Fibroblast of peridontal ligament (primary cell): ENCODE measurements around the gene KRT85.
"Not testable (repeated sequence)": the region's sequence is repeated elsewhere in the genome, so short reads cannot be mapped to it uniquely, and the experiment has no call there.

Experiments used
- DNase-seq: peaks from one replicate; pipeline ENCODE4 v3.0.0-alpha.2; 2010; ENCODE audit errors: extremely low read depth

KRT85 gene

DNA sequence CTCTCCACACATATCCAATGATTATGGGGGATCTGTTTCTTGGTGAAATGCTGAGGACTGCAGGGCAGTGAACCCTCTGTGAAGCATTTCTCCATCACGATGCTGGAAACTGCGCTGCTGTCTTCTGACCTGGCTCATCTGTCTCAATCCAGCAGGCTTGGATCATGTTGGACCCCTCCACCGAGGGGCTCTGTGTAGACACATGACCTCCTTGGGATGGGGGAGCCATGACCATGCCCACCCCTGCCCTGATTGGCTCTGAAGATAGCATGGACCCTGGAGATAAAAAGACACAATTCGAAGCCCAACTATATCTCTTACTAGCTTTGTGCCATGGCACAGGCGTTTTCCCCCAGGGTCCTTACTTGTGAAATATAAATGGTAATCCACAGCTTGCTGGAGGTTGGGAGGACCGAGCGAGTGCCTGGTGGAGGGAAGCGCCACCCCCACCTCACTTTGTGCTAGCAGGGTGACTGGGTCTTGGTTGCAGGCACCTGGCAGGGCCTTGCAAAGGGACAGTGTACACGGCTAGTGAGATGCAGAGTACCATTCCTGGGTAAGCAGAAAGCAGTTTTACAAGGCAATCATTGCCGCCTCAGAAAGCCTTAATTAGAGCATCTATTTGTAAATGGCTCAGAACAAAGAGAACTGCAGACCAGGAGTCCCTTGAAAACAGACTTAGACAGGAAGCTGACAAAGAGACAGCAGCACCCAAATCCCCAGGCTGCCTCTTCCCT is 43.7 kb downstream of the KRT85 start:
- DNase-seq: no peak

GRCh38 chr12:52323001-52323400 is 44.3 kb downstream of the KRT85 start:
- no peak for DNase-seq

GRCh38 chr12:52322069-52322468 is 45.2 kb downstream of the KRT85 start:
- DNase-seq: no peak

- no peak for DNase-seq
Observed at GRCh38 chr12:52321418-52321817, 45.9 kb downstream of the KRT85 start.

- DNase-seq: no peak
Observed at GRCh38 chr12:52320784-52321400, 46.4 kb downstream of the KRT85 start, which contains the start of gene KRT83. Gene KRT83, minus strand, starts transcription at chr12:52321398. Its CDS starts 63 bp downstream, at chr12:52321335.

DNA sequence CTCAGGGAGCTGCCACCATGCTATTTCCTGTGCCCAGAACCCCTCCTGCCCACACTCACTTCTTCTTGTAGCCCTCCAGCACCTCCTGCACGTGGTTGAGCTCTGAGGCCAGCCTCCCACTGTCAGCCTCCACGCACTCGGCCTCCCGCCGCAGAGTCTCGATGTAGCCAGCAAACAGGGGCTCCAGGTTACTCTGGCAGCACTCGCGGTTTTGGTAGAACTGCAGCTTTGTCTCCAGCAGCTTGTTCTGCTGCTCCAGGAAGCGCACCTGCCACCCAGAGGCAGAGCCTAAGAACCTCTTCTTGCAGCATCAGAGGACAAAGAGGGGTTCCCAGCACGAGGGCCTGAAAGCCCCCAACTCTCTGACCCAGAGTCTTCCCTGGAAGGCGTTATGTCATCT is 48.2 kb downstream of the KRT85 start:
- no peak for DNase-seq

DNA sequence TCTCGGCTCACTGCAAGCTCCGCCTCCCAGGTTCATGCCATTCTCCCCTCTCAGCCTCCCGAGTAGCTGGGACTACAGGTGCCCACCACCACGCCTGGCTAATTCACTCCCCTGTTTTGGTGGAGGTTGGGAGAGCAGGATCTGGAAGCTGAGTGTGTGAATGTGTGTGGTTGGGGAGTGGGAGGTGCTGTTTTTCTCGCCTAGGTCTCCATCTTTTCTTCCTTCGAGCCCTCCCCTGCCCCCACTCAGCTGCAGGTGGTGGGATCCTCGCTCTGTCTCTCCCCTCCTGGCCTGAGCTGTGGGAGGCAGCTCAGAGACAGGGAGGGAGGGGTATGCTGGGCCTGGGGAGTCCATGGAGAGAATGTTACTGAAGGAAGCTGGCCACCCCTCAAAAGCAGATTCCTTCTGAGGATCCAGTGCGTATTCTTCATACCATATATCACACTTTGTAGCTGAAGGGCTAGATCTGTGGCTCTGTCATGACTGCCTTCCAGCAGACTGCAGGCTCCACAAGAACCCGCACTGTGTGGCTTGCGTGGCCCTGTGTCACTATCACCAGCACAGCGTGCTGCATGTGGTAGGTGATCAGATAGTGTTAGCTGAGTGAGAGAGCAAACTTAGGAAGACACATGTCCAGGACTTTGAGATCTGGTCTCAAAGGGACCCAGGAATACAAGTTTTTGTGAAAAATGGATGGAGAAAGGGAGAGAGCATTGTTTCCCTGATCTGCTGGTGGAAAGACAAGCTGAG is 48.9 kb downstream of the KRT85 start:
- DNase-seq: no peak

DNA sequence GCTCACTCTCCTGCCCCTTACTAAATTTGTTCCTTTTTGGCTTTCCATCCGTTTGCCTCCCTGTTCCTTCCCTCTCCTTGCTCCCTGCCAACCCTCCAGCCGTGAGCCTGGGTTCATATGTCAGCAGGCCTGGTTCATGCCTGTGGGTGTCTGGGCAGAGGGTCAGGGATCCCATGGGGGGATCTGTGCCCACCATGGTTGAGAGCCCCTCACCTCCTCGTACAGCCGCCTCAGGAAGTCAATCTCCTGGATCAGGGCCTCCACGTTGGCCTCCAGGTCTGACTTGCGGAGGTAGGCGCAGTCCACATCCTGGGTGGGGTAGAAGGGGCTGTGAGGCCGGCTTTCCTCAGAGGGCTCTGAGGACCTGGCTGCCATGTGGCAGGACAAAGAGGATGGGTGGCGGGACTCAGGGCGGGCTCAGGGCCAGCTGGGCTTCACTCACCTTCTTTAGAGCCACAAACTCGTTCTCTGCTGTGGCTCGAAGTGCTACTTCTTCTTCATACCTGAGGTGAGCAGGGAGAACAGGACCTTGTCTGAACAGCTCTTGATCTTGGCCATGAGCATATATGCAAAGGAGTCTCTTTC is 49.7 kb downstream of the KRT85 start:
- no peak for DNase-seq

GRCh38 chr12:52316701-52317100 is 50.6 kb downstream of the KRT85 start:
- no peak for DNase-seq

DNA sequence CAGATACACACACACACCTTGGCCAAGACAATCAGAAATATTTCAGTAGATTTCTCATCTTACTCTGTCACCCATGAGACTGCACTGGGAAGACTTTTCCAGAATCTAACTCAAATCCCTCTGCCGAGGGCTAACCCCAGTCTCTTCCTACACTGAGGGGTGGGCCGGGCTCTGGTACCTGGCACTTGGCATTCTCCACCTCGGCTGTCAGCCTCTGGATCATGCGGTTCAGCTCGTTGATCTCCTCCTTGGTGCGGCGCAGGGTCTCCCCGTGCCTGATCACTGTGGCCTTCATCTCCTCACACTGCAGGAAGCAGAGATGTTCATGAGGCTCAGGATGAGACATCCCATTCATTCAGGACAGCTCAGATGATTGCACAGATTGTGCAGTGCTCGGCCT is 51.0 kb downstream of the KRT85 start:
- no peak for DNase-seq

- not testable (repeated sequence) for DNase-seq
Observed at GRCh38 chr12:52315721-52316120, 51.6 kb downstream of the KRT85 start.

- DNase-seq: no peak
Observed at GRCh38 chr12:52314511-52314910, 52.8 kb downstream of the KRT85 start.

DNA sequence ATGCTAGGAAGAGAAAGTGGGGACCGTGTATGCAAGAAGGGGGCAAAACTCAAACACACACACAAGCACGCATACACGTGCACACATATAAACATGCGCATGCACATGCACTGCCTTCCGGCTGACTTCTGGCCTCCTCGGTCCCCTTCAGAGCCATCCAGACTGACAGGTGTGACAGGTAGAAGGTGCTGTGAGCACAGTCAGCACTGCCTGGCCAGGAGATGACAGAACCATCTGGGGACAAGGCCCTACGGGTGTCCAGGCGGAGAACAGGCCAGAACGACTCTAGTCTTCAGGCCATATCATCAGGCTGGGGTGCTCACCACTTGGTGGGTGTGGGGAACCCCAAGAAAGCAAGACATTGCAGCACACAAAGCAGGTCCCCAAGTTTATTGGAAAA is 53.4 kb downstream of the KRT85 start:
- no peak for DNase-seq

GRCh38 chr12:52313461-52313860 is 53.8 kb downstream of the KRT85 start:
- no peak for DNase-seq

GRCh38 chr12:52312086-52312485 is 55.2 kb downstream of the KRT85 start:
- no peak for DNase-seq

DNA sequence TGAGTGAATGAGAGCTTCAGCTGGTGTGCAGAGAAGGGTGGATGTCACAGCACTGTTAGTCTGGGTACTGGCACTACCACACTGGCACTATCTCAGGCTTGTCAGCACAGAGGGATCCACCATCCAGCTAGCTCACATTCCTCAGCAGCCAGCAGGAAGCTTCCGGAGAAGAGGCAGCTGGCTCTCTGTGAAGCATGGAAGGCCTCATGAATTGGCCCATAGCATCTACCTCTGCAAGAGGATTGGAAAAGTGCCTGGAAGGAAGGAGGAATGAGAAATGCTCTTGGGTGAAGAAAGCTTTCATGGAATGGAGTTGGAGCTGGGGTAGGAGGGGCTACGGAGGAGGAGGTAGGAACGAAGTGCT is 56.0 kb downstream of the KRT85 start:
- no peak for DNase-seq

DNA sequence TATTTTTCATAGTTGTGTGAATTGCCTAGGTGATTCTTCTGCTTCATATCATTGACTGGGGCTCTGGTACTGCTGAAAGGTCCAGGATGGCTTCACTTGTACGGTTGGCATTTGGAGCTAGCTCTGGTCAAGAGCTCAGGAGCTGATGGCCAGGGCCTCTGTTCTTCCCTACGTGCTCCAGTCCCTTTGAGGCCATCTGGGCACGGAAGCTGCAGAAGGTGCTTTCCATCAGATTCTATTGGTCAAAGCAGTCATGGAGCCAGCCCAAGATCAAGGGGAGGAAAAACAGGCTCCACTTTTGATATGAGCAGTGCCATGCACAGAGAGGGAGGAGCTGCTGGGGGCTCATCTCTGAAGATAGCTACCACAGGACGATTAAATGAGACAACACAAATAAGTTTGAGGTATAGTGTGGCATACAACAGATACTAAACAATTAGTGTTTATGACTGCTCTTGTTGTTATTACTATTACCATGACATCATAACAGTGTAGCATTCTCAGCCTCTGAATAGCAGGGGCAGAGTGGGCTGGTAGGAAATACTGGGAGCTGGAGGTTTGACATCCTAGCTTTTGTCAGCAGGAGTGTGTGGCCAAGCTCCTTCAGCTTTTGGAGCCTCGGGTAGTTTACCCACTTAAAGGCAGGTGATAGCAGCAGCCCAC is 56.5 kb downstream of the KRT85 start:
- no peak for DNase-seq
